Panc1 (cell line): ENCODE measurements around the gene LRIG3. TPM values are rescaled to one million over a fixed set of nuclear protein-coding genes. Genes with fewer than 3 reads are reported as not detected.

Experiments
- ATAC-seq: fragments of 200-7000 bp; cut with Tn5 transposase; 2 replicates; pipeline ENCODE4 v1.9.1; 2020; ENCODE audit warnings: mild to moderate bottlenecking, moderate library complexity
- BruUV-seq: library from RNA; stranded (reverse); fragments of 400-500 nt; replicated peaks from 2 replicates; lab custom pipeline; 2021; lab: Mats Ljungman, UMichigan
- CTCF ChIA-PET: fragments of 300-600 bp; sonication (Branson Sonifier 250); formaldehyde crosslinking; loops from one replicate; lab custom pipeline; 2022; ENCODE audit warnings: antibody characterized with exemption; lab: Charles Lee
- POLR2A ChIA-PET: fragments of 300-600 bp; sonication (Branson Sonifier 250); formaldehyde crosslinking; loops from one replicate; lab custom pipeline; 2022; ENCODE audit warnings: antibody characterized with exemption; lab: Charles Lee
- DNase-seq: peaks from one replicate; pipeline ENCODE4 v3.0.0-alpha.2; 2010; ENCODE audit warnings: low read depth, low spot score
- H3K27ac ChIP-seq: 2 replicates; pipeline ENCODE4 v1.5.1; 2011; ENCODE audit warnings: mild to moderate bottlenecking, low read length, inconsistent platforms
- H3K27me3 ChIP-seq: fragments of 200-500 bp; sonication (Bioruptor generic); 2 replicates; pipeline ENCODE4 v1.6.0; 2014; ENCODE audit warnings: low read length, inconsistent platforms; ENCODE audit not compliant: control insufficient read depth, insufficient read depth
- H3K36me3 ChIP-seq: fragments of 200-500 bp; sonication (Bioruptor generic); 2 replicates; pipeline ENCODE4 v1.5.1; 2014; ENCODE audit warnings: inconsistent platforms, mild to moderate bottlenecking, low read length, moderate library complexity; ENCODE audit not compliant: control insufficient read depth, insufficient read depth
- H3K4me1 ChIP-seq: 2 replicates; pipeline ENCODE4 v1.5.1; 2011; ENCODE audit warnings: inconsistent platforms, mild to moderate bottlenecking, low read length, moderate library complexity; ENCODE audit not compliant: control insufficient read depth, insufficient read depth
- H3K4me3 ChIP-seq, 2 experiments: 2 replicates each; pipeline ENCODE4 v1.5.1; 2011 to 2012; ENCODE audit warnings: low read depth in 2 of 2, low read length in 2 of 2, mild to moderate bottlenecking in 2 of 2, inconsistent platforms in 1 of 2, moderate library complexity in 1 of 2
- H3K9me3 ChIP-seq: fragments of 200-500 bp; sonication (Bioruptor generic); 2 replicates; pipeline ENCODE4 v1.5.1; 2014; ENCODE audit warnings: low read depth, mild to moderate bottlenecking, inconsistent platforms, low read length, moderate library complexity; ENCODE audit not compliant: control insufficient read depth, insufficient read depth
- CTCF ChIP-seq: fragments of 450-650 bp; IDR thresholded peaks from 2 replicates; pipeline ENCODE4 v1.5.1; 2017; ENCODE audit warnings: mild to moderate bottlenecking
- POLR2AphosphoS5 ChIP-seq: IDR thresholded peaks from 2 replicates; pipeline ENCODE4 v1.6.1; 2012; ENCODE audit warnings: mild to moderate bottlenecking, low read depth, low read length, moderate library complexity
- REST ChIP-seq, 2 experiments: IDR thresholded peaks; 2 replicates each; pipeline ENCODE4 v1.6.1; 2011 to 2012; ENCODE audit warnings: low read depth in 2 of 2, control low read depth in 1 of 2, low read length in 1 of 2, mild to moderate bottlenecking in 1 of 2, moderate library complexity in 1 of 2; ENCODE audit not compliant: insufficient read depth in 1 of 2
- SIN3A ChIP-seq: IDR thresholded peaks from 2 replicates; pipeline ENCODE4 v1.6.1; 2012; ENCODE audit warnings: low read depth, mild to moderate bottlenecking, low read length, moderate library complexity, borderline replicate concordance; ENCODE audit not compliant: insufficient read depth
- TCF7L2 ChIP-seq: IDR thresholded peaks from 2 replicates; pipeline ENCODE4 v1.6.1; 2011; ENCODE audit warnings: mild to moderate bottlenecking, low read depth, low read length, inconsistent platforms
- in situ Hi-C: cut with HindIII; loops from 2 replicates; pipeline ENCODE4 v1.10.0; 2016; ENCODE audit warnings: low sequenced_read_pairs, low pct_unique_long_range_greater_than_20kb
- intact Hi-C: fragments of 100-400 bp; cut with micrococcal nuclease; formaldehyde crosslinking; loops from one replicate; pipeline ENCODE4 v1.10.0; 2022; ENCODE audit not compliant: unreplicated experiment
- total RNA-seq: library from RNA; stranded (reverse); gene quantifications from one replicate; pipeline ENCODE4 v1.2.1, GENCODE V29; 2021; ENCODE audit not compliant: unreplicated experiment

LRIG3 gene
- total RNA-seq, 1 experiment from 2014 or later = 12.1 TPM

GRCh38 chr12:58942345-58942744 lies 22.0 kb upstream of the LRIG3 start:
- Histone ChIP-seq H3K27me3 (no peaks in the 10 kb centered on the region), H3K9me3 (no peaks in the 10 kb centered on the region), H3K4me3 (no peak overlapping the region), H3K36me3 (no peaks in the 10 kb centered on the region), H3K4me1 (no peaks in the 10 kb centered on the region), H3K27ac (no peak overlapping the region)
- DNase-seq (no peak), ATAC-seq (no peak)
- in situ Hi-C loops (no loop called here), intact Hi-C loops (no loop called here)
- ChIA-PET POLR2A (no interaction called here), CTCF (no interaction called here)
- TF ChIP-seq POLR2AphosphoS5 = no peak
- no peak for TF ChIP-seq CTCF
- no peak for TF ChIP-seq REST (IDR thresholded peaks at IDR 0.05; ENCODE audit: insufficient read depth in 1 of 2, low read depth in 2 of 2, low read length in 1 of 2)
- TF ChIP-seq SIN3A = no peak
- TF ChIP-seq TCF7L2 = no peak
- BruUV-seq = no TSS peak

GRCh38 chr12:58939399-58940100 lies 19.2 kb upstream of the LRIG3 start:
- DNase-seq = no peak
- CTCF ChIA-PET = no interaction called here
- intact Hi-C loops = no loop called here

More at GRCh38 chr12:58939399-58940100, 19.2 kb upstream of the LRIG3 start:
- ATAC-seq = no peak
- no peak overlapping the region for H3K4me3 ChIP-seq
- BruUV-seq = no TSS peak
- POLR2A ChIA-PET = no interaction called here
- TF ChIP-seq CTCF (no peak), POLR2AphosphoS5 (no peak), REST (IDR thresholded peaks at IDR 0.05; ENCODE audit: insufficient read depth in 1 of 2, low read depth in 2 of 2, low read length in 1 of 2) (no peak), SIN3A (no peak), TCF7L2 (no peak)
- no peaks in the 10 kb centered on the region for H3K4me1 ChIP-seq
- H3K27me3 ChIP-seq = no peaks in the 10 kb centered on the region
- in situ Hi-C loops = no loop called here
- H3K36me3 ChIP-seq = no peaks in the 10 kb centered on the region
- no peak overlapping the region for H3K27ac ChIP-seq
- no peaks in the 10 kb centered on the region for H3K9me3 ChIP-seq
